ENCODE data around the gene PLEKHA7.

GRCh38 chr11:16905375-16905774, 108.8 kb downstream of the PLEKHA7 start:
- no peak for TF ChIP-seq MAX (IDR thresholded peaks at IDR 0.05)
- TF ChIP-seq POLR2A (IDR thresholded peaks at IDR 0.05; ENCODE audit: control extremely low read depth in 1 of 2, low read depth in 2 of 2, low read length in 2 of 2) = no peak
- no peak for TF ChIP-seq POLR2AphosphoS5 (IDR thresholded peaks at IDR 0.05; ENCODE audit: low read depth, low read length)
- TF ChIP-seq, protein P1, sequence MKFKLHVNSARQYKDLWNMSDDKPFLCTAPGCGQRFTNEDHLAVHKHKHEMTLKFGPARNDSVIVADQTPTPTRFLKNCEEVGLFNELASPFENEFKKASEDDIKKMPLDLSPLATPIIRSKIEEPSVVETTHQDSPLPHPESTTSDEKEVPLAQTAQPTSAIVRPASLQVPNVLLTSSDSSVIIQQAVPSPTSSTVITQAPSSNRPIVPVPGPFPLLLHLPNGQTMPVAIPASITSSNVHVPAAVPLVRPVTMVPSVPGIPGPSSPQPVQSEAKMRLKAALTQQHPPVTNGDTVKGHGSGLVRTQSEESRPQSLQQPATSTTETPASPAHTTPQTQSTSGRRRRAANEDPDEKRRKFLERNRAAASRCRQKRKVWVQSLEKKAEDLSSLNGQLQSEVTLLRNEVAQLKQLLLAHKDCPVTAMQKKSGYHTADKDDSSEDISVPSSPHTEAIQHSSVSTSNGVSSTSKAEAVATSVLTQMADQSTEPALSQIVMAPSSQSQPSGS (IDR thresholded peaks at IDR 0.05; ENCODE audit: low read length) = no peak
- TF ChIP-seq, protein P2, sequence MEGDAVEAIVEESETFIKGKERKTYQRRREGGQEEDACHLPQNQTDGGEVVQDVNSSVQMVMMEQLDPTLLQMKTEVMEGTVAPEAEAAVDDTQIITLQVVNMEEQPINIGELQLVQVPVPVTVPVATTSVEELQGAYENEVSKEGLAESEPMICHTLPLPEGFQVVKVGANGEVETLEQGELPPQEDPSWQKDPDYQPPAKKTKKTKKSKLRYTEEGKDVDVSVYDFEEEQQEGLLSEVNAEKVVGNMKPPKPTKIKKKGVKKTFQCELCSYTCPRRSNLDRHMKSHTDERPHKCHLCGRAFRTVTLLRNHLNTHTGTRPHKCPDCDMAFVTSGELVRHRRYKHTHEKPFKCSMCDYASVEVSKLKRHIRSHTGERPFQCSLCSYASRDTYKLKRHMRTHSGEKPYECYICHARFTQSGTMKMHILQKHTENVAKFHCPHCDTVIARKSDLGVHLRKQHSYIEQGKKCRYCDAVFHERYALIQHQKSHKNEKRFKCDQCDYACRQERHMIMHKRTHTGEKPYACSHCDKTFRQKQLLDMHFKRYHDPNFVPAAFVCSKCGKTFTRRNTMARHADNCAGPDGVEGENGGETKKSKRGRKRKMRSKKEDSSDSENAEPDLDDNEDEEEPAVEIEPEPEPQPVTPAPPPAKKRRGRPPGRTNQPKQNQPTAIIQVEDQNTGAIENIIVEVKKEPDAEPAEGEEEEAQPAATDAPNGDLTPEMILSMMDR (IDR thresholded peaks at IDR 0.05; ENCODE audit: control extremely low read depth in 1 of 3, insufficient read depth in 1 of 3, low read depth in 1 of 3, low read length in 3 of 3) = no peak
- no peak for TF ChIP-seq ZNF274 (IDR thresholded peaks at IDR 0.05; ENCODE audit: borderline replicate concordance, extremely low read depth, low read length)
